T-helper 2 cell treated with Interferon-gamma antibody and Interleukin-4, amounts not matched to agents 5 μg/mL and 100 μg/mL, for 36 hours (primary cell): ENCODE results near the gene PMEL.

Experiments
- DNase-seq: peaks from one replicate; pipeline ENCODE4 v3.0.0; 2021; ENCODE audit warnings: low spot score
- H3K27ac Mint-ChIP-seq: one replicate; pipeline ENCODE4 v1.8.0; 2021; ENCODE audit warnings: mild to moderate bottlenecking, mixed read lengths
- H3K27me3 Mint-ChIP-seq: one replicate; pipeline ENCODE4 v1.8.0; 2021; ENCODE audit warnings: low read depth, mixed read lengths
- H3K36me3 Mint-ChIP-seq: one replicate; pipeline ENCODE4 v1.8.0; 2021; ENCODE audit warnings: low read depth, mixed read lengths
- H3K4me1 Mint-ChIP-seq: one replicate; pipeline ENCODE4 v1.8.0; 2021; ENCODE audit warnings: low read depth, mixed read lengths
- H3K4me3 Mint-ChIP-seq: one replicate; pipeline ENCODE4 v1.8.0; 2022; ENCODE audit warnings: mild to moderate bottlenecking, moderate library complexity, mixed read lengths
- H3K9me3 Mint-ChIP-seq: one replicate; pipeline ENCODE4 v1.8.0; 2021; ENCODE audit warnings: mixed read lengths

Gene PMEL

GRCh38 chr12:55942055-55942454 is 23.8 kb downstream of the PMEL start:
- H3K27ac Mint-ChIP-seq: no peak overlapping the region
- H3K36me3 Mint-ChIP-seq: peaks cover 88% of the 10 kb centered on the region
- no peaks in the 10 kb centered on the region for H3K9me3 Mint-ChIP-seq
- no peak overlapping the region for H3K4me3 Mint-ChIP-seq
- no peak for DNase-seq
- no peaks in the 10 kb centered on the region for H3K27me3 Mint-ChIP-seq
- H3K4me1 Mint-ChIP-seq: peaks cover 41% of the 10 kb centered on the region

- DNase-seq: peak; percentile 78
- peak overlapping the region; percentile 85 for H3K27ac Mint-ChIP-seq
- peak overlapping the region; percentile 58 for H3K4me3 Mint-ChIP-seq
- H3K27me3 Mint-ChIP-seq: no peaks in the 10 kb centered on the region
- H3K9me3 Mint-ChIP-seq: no peaks in the 10 kb centered on the region
- H3K36me3 Mint-ChIP-seq: peaks cover 91% of the 10 kb centered on the region
- H3K4me1 Mint-ChIP-seq: peaks cover 53% of the 10 kb centered on the region
These were observed 25.6 kb downstream of the PMEL start for GRCh38 chr12:55940065-55940732.

- peaks cover 94% of the 10 kb centered on the region for H3K36me3 Mint-ChIP-seq
- H3K9me3 Mint-ChIP-seq: no peaks in the 10 kb centered on the region
- H3K4me1 Mint-ChIP-seq: peaks cover 61% of the 10 kb centered on the region
- peak overlapping the region; percentile 22 for H3K4me3 Mint-ChIP-seq
- peak; percentile 8 for DNase-seq
- no peaks in the 10 kb centered on the region for H3K27me3 Mint-ChIP-seq
- peak overlapping the region; percentile 73 for H3K27ac Mint-ChIP-seq
These were observed 26.9 kb downstream of the PMEL start for GRCh38 chr12:55938826-55939501.

GRCh38 chr12:55937981-55938380 is 27.9 kb downstream of the PMEL start:
- H3K9me3 Mint-ChIP-seq: no peaks in the 10 kb centered on the region
- H3K27ac Mint-ChIP-seq: peak overlapping the region; percentile 38
- no peaks in the 10 kb centered on the region for H3K27me3 Mint-ChIP-seq
- peaks cover 67% of the 10 kb centered on the region for H3K4me1 Mint-ChIP-seq
- no peak overlapping the region for H3K4me3 Mint-ChIP-seq
- no peak for DNase-seq
- peaks cover 95% of the 10 kb centered on the region for H3K36me3 Mint-ChIP-seq

- Mint-ChIP-seq H3K36me3 (peaks cover 90% of the 10 kb centered on the region), H3K27me3 (no peaks in the 10 kb centered on the region), H3K4me1 (peaks cover 60% of the 10 kb centered on the region), H3K27ac (peak overlapping the region; percentile 79), H3K9me3 (no peaks in the 10 kb centered on the region), H3K4me3 (peak overlapping the region; percentile 99)
- peak; percentile 32 for DNase-seq
These were observed 30.1 kb downstream of the PMEL start for GRCh38 chr12:55935738-55936151.

- H3K36me3 Mint-ChIP-seq: peaks cover 81% of the 10 kb centered on the region
- peaks cover 60% of the 10 kb centered on the region for H3K4me1 Mint-ChIP-seq
- no peaks in the 10 kb centered on the region for H3K9me3 Mint-ChIP-seq
- H3K27me3 Mint-ChIP-seq: no peaks in the 10 kb centered on the region
- DNase-seq: no peak
- H3K4me3 Mint-ChIP-seq: peak overlapping the region; percentile 99
- H3K27ac Mint-ChIP-seq: peak overlapping the region; percentile 13
These were observed 31.1 kb downstream of the PMEL start for GRCh38 chr12:55934773-55935172.

GRCh38 chr12:55933799-55934742 is 31.8 kb downstream of the PMEL start:
- peak overlapping the region; percentile 53 for H3K27ac Mint-ChIP-seq
- no peaks in the 10 kb centered on the region for H3K9me3 Mint-ChIP-seq
- H3K36me3 Mint-ChIP-seq: peaks cover 77% of the 10 kb centered on the region
- no peak for DNase-seq
- peaks cover 61% of the 10 kb centered on the region for H3K4me1 Mint-ChIP-seq
- peak overlapping the region; percentile 99 for H3K4me3 Mint-ChIP-seq
- H3K27me3 Mint-ChIP-seq: no peaks in the 10 kb centered on the region

GRCh38 chr12:55933169-55933798 is 32.6 kb downstream of the PMEL start:
- no peaks in the 10 kb centered on the region for H3K9me3 Mint-ChIP-seq
- H3K36me3 Mint-ChIP-seq: peaks cover 69% of the 10 kb centered on the region
- peaks cover 56% of the 10 kb centered on the region for H3K4me1 Mint-ChIP-seq
- no peaks in the 10 kb centered on the region for H3K27me3 Mint-ChIP-seq
- H3K27ac Mint-ChIP-seq: peak overlapping the region; percentile 53
- no peak for DNase-seq
- H3K4me3 Mint-ChIP-seq: peak overlapping the region; percentile 99

- no peaks in the 10 kb centered on the region for H3K27me3 Mint-ChIP-seq
- peaks cover 53% of the 10 kb centered on the region for H3K4me1 Mint-ChIP-seq
- H3K9me3 Mint-ChIP-seq: no peaks in the 10 kb centered on the region
- peak overlapping the region; percentile 99 for H3K4me3 Mint-ChIP-seq
- peak overlapping the region; percentile 97 for H3K27ac Mint-ChIP-seq
- DNase-seq: no peak
- peaks cover 62% of the 10 kb centered on the region for H3K36me3 Mint-ChIP-seq
These were observed 33.3 kb downstream of the PMEL start for GRCh38 chr12:55932551-55932910.

- peak overlapping the region; percentile 99 for H3K4me3 Mint-ChIP-seq
- H3K4me1 Mint-ChIP-seq: peaks cover 48% of the 10 kb centered on the region
- no peaks in the 10 kb centered on the region for H3K9me3 Mint-ChIP-seq
- peak overlapping the region; percentile 97 for H3K27ac Mint-ChIP-seq
- H3K27me3 Mint-ChIP-seq: peaks cover under 1% of the 10 kb centered on the region
- DNase-seq: peak; percentile 34
- H3K36me3 Mint-ChIP-seq: peaks cover 61% of the 10 kb centered on the region
These were observed 33.9 kb downstream of the PMEL start for GRCh38 chr12:55931780-55932550.

GRCh38 chr12:55931317-55931779 is 34.5 kb downstream of the PMEL start:
- Mint-ChIP-seq H3K9me3 (no peaks in the 10 kb centered on the region), H3K27me3 (peaks cover 2% of the 10 kb centered on the region), H3K4me1 (peaks cover 46% of the 10 kb centered on the region), H3K4me3 (peak overlapping the region; percentile 99), H3K36me3 (peaks cover 56% of the 10 kb centered on the region), H3K27ac (peak overlapping the region; percentile 97)
- DNase-seq: no peak

GRCh38 chr12:55930771-55931316 is 35.0 kb downstream of the PMEL start, which contains the start of gene DGKA:
TSS of gene DGKA (plus strand) at chr12:55931162. CDS start at chr12:55936504, 5,342 bp downstream.
- peaks cover 47% of the 10 kb centered on the region for H3K4me1 Mint-ChIP-seq

More at GRCh38 chr12:55930771-55931316, 35.0 kb downstream of the PMEL start, which contains the start of gene DGKA:
- no peaks in the 10 kb centered on the region for H3K9me3 Mint-ChIP-seq
- peak within 1 kb of the TSS; percentile 97 for H3K27ac Mint-ChIP-seq
- H3K27me3 Mint-ChIP-seq: peaks cover 2% of the 10 kb centered on the region
- H3K36me3 Mint-ChIP-seq: peaks cover 56% of the 10 kb centered on the region
- DNase-seq: peak; percentile 72
- H3K4me3 Mint-ChIP-seq: peak within 1 kb of the TSS; percentile 99
